Measurements from ENCODE around the gene UNC13D.

DNA sequence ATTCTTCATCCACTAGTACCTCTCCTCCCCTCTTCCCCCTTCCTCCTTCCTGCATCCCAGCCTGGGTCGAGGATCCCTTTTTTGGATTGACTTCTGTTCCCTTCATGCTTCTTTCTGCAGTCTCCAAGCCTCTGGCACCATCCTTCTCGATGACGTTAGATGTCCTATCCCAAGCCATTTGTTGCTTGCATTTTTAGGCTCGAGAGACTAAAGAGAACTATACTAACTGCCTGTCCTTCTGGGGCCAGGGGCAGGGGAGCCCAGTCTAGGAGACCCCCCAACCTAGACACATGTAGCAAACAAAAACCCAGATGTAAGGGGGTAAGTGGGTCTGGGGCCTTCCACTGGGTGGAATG, 35.7 kb downstream of the UNC13D start:
- TF ChIP-seq GATA2 (IDR thresholded peaks at IDR 0.05; ENCODE audit: low read depth, low read length) (no peak), GATA3 (IDR thresholded peaks at IDR 0.05; ENCODE audit: low read depth, low read length) (no peak)
